Dermis lymphatic vessel endothelial cell (primary cell): ENCODE measurements around the gene ERFE. TPM values are rescaled to one million over a fixed set of nuclear protein-coding genes. Genes with fewer than 3 reads are reported as not detected.

Experiments
- total RNA-seq: library from RNA; depleted of rRNA; stranded (reverse); fragments of >200 nt; gene quantifications from 2 replicates; pipeline ENCODE4 v1.2.1, GENCODE V29; 2014

ERFE gene
- total RNA-seq, result 0.22 TPM in 1 of 2 replicates, not detected in the other

GRCh38 chr2:238158509-238159070 is at the start of gene ERFE:
Gene ERFE (plus strand): TSS chr2:238158970. CDS start chr2:238159008, 38 bp downstream.

GRCh38 chr2:238138331-238139195 is 20.2 kb upstream of the ERFE start, which contains the start of gene KLHL30:
Gene KLHL30 (plus strand): TSS chr2:238138668. CDS start chr2:238140755, 2,087 bp downstream.

GRCh38 chr2:238203094-238203972 is 44.6 kb downstream of the ERFE start, which contains the start of gene ILKAP:
Gene ILKAP (minus strand): TSS chr2:238203695. CDS start chr2:238203553, 142 bp downstream.

Other genes starting within 250 kb of the ERFE start
- 37.9 and 40.1 TPM in 2 replicates for gene UBE2F, start 192.0 kb upstream of the ERFE start, total RNA-seq
- gene SCLY, start 98.0 kb upstream of the ERFE start, total RNA-seq, result 7.6 and 11.2 TPM in 2 replicates
- not detected in 2 replicates for gene ESPNL, start 58.6 kb upstream of the ERFE start, total RNA-seq
- gene KLHL30, start 20.3 kb upstream of the ERFE start, total RNA-seq, result under 0.01 TPM in 1 of 2 replicates, not detected in the other
- 16.6 and 16.7 TPM in 2 replicates for gene ILKAP, start 44.7 kb downstream of the ERFE start, total RNA-seq
- 0.77 and 1.7 TPM in 2 replicates for gene HES6, start 81.1 kb downstream of the ERFE start, total RNA-seq
- 2.0 and 2.7 TPM in 2 replicates for gene PER2, start 129.6 kb downstream of the ERFE start, total RNA-seq
- gene TRAF3IP1, start 161.5 kb downstream of the ERFE start, total RNA-seq, result 5.6 and 6.4 TPM in 2 replicates